Measurements from ENCODE around the gene TREH.

DNA sequence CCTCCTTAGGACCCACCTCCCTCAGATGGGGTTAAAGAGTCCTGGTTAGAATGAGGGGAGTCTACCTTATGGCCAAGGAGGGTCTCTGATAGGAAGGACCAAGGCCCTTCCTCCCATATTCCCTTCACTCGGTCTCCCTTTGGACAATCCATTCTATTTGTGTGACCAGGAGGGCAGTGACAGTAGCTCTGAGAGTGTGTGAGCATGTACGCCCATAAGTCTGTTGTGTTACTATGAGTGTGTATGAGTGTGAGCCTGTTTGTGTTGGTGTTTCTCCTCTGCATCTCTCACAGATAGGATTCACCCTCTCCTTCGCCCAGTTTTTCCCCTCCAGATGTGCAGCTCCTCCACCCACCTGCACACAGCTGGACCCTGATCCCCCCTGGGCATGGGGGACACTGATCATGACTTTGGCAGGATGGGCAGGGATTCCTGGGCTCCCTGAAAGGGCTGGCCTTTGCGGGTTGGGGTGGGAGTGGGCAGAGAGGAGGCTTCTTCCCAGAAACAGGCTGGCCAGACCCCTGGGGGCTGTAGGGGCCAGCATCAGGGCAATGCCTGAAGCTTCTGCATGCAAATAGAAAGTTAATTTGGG is 57.6 kb downstream of the TREH start:
- TF ChIP-seq, protein P1, sequence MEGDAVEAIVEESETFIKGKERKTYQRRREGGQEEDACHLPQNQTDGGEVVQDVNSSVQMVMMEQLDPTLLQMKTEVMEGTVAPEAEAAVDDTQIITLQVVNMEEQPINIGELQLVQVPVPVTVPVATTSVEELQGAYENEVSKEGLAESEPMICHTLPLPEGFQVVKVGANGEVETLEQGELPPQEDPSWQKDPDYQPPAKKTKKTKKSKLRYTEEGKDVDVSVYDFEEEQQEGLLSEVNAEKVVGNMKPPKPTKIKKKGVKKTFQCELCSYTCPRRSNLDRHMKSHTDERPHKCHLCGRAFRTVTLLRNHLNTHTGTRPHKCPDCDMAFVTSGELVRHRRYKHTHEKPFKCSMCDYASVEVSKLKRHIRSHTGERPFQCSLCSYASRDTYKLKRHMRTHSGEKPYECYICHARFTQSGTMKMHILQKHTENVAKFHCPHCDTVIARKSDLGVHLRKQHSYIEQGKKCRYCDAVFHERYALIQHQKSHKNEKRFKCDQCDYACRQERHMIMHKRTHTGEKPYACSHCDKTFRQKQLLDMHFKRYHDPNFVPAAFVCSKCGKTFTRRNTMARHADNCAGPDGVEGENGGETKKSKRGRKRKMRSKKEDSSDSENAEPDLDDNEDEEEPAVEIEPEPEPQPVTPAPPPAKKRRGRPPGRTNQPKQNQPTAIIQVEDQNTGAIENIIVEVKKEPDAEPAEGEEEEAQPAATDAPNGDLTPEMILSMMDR (IDR thresholded peaks at IDR 0.05): no peak
- TF ChIP-seq EP300 (IDR thresholded peaks at IDR 0.05): no peak
- no peak for TF ChIP-seq POLR2AphosphoS5 (IDR thresholded peaks at IDR 0.05)

Data from esophagus muscularis mucosa (tissue), 4 donors.